ENCODE measurements around the gene ALKBH2. TPM values are rescaled to one million over a fixed set of nuclear protein-coding genes. Genes with fewer than 3 reads are reported as not detected.

ALKBH2 gene
- polyA plus RNA-seq, 3 donors: 3.7 to 13.0 (median 4.5) TPM

- H3K4me1 Mint-ChIP-seq: peaks cover 26% of the 10 kb centered on the region
- Histone ChIP-seq H3K4me3 (replicated peaks in 1 of 3; ENCODE audit: low read depth in 2 of 3, low read length in 3 of 3) (peak within 1 kb of the TSS; percentile 77 to 85 (median 81)), H4K20me1 (ENCODE audit: insufficient read depth, low read length) (no peaks in the 10 kb centered on the region), H3K27me3 (ENCODE audit: control insufficient read depth in 2 of 2, insufficient read depth in 2 of 2, low read length in 2 of 2) (no peaks in the 10 kb centered on the region), H3K9ac (ENCODE audit: insufficient read depth, low read length, poor library complexity, severe bottlenecking) (peak within 1 kb of the TSS; percentile 52), H3K4me2 (replicated peaks; ENCODE audit: extremely low read depth, low read length, poor library complexity, severe bottlenecking) (peak within 1 kb of the TSS; percentile 96), H3K79me2 (ENCODE audit: insufficient read depth, low read length) (peaks cover 6% of the 10 kb centered on the region), H3K36me3 (replicated peaks in 1 of 2; ENCODE audit: control insufficient read depth in 1 of 2, insufficient read depth in 2 of 2, low read length in 2 of 2) (peaks cover 0 to 9% of the 10 kb centered on the region in 2 donors), H3K27ac (ENCODE audit: low read depth in 1 of 2, low read length in 2 of 2) (peak within 1 kb of the TSS in 1 of 2 donors; percentile 38), H2AFZ (ENCODE audit: insufficient read depth, low read depth, low read length, poor library complexity, severe bottlenecking) (peak within 1 kb of the TSS; percentile 97), H3K9me3 (replicated peaks in 1 of 2; ENCODE audit: control insufficient read depth in 1 of 2, insufficient read depth in 1 of 2, low read length in 2 of 2) (no peaks in the 10 kb centered on the region), H3K4me1 (ENCODE audit: control insufficient read depth in 1 of 2, insufficient read depth in 2 of 2, low read length in 2 of 2) (peaks cover 26 to 33% of the 10 kb centered on the region in 2 donors)
- peaks cover 0 to 2% of the 10 kb centered on the region in 2 donors for H3K36me3 Mint-ChIP-seq
- WGBS (ENCODE audit: insufficient coverage): 0% methylated on average over 46 of the region's 71 CpGs
- H3K9me3 Mint-ChIP-seq: peaks cover 0 to 2% (median 0%) of the 10 kb centered on the region in 7 donors
- intact Hi-C loops (cut with micrococcal nuclease): loop anchor here (2.0 to 10.0 kb wide), 8 partner anchors 45 to 583 kb away; partner anchors contain the start of genes FICD (in 2 of the 2), KCTD10 (in 1 of the 2), SSH1 (in 1 of the 2) and UBE3B (in 1 of the 2)
- H3K27ac Mint-ChIP-seq: peak within 1 kb of the TSS in 3 of 7 donors; percentile 43 to 66 (median 46)
- DNase-seq: peak; percentile 92 to 95 (median 93)
- H3K4me3 Mint-ChIP-seq: peak within 1 kb of the TSS; percentile 78 to 91
- TF ChIP-seq CTCF (IDR thresholded peaks at IDR 0.05): no peak
- no peaks in the 10 kb centered on the region for H3K27me3 Mint-ChIP-seq (ENCODE audit: low read depth in 3 of 3)
Observed at GRCh38 chr12:109097435-109098182, 4.3 kb upstream of the ALKBH2 start, which contains the start of gene UNG. TSS of gene UNG (plus strand) at chr12:109097597. CDS start at chr12:109097680, 83 bp downstream.

GRCh38 chr12:109097140-109097434, 3.8 kb upstream of the ALKBH2 start:
- Histone ChIP-seq H3K27ac (ENCODE audit: low read depth in 1 of 2, low read length in 2 of 2) (no peak overlapping the region), H3K79me2 (ENCODE audit: insufficient read depth, low read length) (peaks cover 6% of the 10 kb centered on the region), H2AFZ (ENCODE audit: insufficient read depth, low read depth, low read length, poor library complexity, severe bottlenecking) (peak overlapping the region; percentile 97), H3K9ac (ENCODE audit: insufficient read depth, low read length, poor library complexity, severe bottlenecking) (no peak overlapping the region), H3K27me3 (ENCODE audit: control insufficient read depth in 2 of 2, insufficient read depth in 2 of 2, low read length in 2 of 2) (no peaks in the 10 kb centered on the region), H3K4me3 (replicated peaks in 1 of 3; ENCODE audit: low read depth in 2 of 3, low read length in 3 of 3) (peak overlapping the region in 1 of 3 experiments; percentile 85), H4K20me1 (ENCODE audit: insufficient read depth, low read length) (no peaks in the 10 kb centered on the region), H3K9me3 (replicated peaks in 1 of 2; ENCODE audit: control insufficient read depth in 1 of 2, insufficient read depth in 1 of 2, low read length in 2 of 2) (no peaks in the 10 kb centered on the region), H3K4me1 (ENCODE audit: control insufficient read depth in 1 of 2, insufficient read depth in 2 of 2, low read length in 2 of 2) (peaks cover 31 to 37% of the 10 kb centered on the region in 2 donors), H3K36me3 (replicated peaks in 1 of 2; ENCODE audit: control insufficient read depth in 1 of 2, insufficient read depth in 2 of 2, low read length in 2 of 2) (peaks cover 0 to 3% of the 10 kb centered on the region in 2 donors), H3K4me2 (replicated peaks; ENCODE audit: extremely low read depth, low read length, poor library complexity, severe bottlenecking) (peak overlapping the region; percentile 96)
- H3K9me3 Mint-ChIP-seq: peaks cover 0 to 2% (median 0%) of the 10 kb centered on the region in 7 donors
- no peak overlapping the region for H3K4me3 Mint-ChIP-seq
- intact Hi-C loops (cut with micrococcal nuclease): loop anchor here (5.0 to 10.0 kb wide), 7 partner anchors 142 to 582 kb away; partner anchors contain the start of genes FICD (in 2 of the 2), KCTD10 (in 1 of the 2), SSH1 (in 1 of the 2) and UBE3B (in 1 of the 2)
- H3K27me3 Mint-ChIP-seq (ENCODE audit: low read depth in 3 of 3): no peaks in the 10 kb centered on the region
- peaks cover 0 to 3% of the 10 kb centered on the region in 2 donors for H3K36me3 Mint-ChIP-seq
- DNase-seq: no peak
- no peak for TF ChIP-seq CTCF (IDR thresholded peaks at IDR 0.05)
- WGBS (ENCODE audit: insufficient coverage): 49% methylated on average over 9 of the region's 11 CpGs
- H3K27ac Mint-ChIP-seq: no peak overlapping the region
- H3K4me1 Mint-ChIP-seq: peaks cover 31% of the 10 kb centered on the region
